Frontal cortex (tissue), 4 donors: Measurements from ENCODE around the gene ADISSP. TPM values are rescaled to one million over a fixed set of nuclear protein-coding genes. Genes with fewer than 3 reads are reported as not detected.

Experiments used
- DNase-seq, 2 donors: peaks; one replicate each; pipeline ENCODE4 v3.0.0; 2012; ENCODE audit warnings: low spot score in 2 of 2
- FAIRE-seq: peaks from 2 replicates; lab custom pipeline; 2012; peaks lifted over from hg19 to GRCh38; lab: Jason Lieb, UNC
- total RNA-seq: library from RNA; depleted of rRNA; stranded (reverse); fragments of >200 nt; gene quantifications from one replicate; pipeline ENCODE4 v1.2.3, GENCODE V29; 2014
- donor health status: control.
- donor health status: control.
- donor health status: control.

The ADISSP gene
- total RNA-seq, 1 donor from 2014 or later: 17.5 TPM

- FAIRE-seq (no peak), DNase-seq (no peak)
Measured at GRCh38 chr20:3759884-3760283, 7.7 kb downstream of the ADISSP start.

DNA sequence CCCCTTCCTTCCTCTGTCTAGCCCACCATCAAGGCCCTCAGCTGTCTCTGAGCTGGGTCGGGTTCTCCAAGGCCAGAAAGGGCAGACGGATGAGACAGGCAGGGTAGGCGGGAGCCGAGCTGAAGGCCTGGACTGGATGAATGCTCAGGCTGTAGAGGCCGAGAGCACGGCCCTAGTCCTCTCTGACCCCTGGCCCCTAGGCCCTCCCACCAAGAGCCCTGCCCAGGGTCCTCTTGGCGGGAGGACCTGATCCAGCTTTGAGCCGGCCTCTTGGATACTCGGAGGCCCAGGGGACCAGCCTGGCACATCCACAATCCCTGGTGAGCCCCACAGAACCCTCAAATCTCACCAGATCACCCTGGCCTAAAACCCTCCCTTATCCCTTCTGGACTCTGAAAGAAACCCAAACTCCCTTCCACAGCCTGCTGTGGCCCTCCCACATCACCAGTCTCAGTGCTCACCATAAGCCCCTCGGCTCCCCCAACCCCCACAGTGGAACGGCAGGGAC is 8.2 kb downstream of the ADISSP start:
- FAIRE-seq: no peak
- no peak for DNase-seq

- DNase-seq: no peak
- FAIRE-seq: no peak
Measured at GRCh38 chr20:3758566-3758965, 9.0 kb downstream of the ADISSP start.

- FAIRE-seq: no peak
- no peak for DNase-seq
Measured at GRCh38 chr20:3757268-3757667, 10.3 kb downstream of the ADISSP start.

DNA sequence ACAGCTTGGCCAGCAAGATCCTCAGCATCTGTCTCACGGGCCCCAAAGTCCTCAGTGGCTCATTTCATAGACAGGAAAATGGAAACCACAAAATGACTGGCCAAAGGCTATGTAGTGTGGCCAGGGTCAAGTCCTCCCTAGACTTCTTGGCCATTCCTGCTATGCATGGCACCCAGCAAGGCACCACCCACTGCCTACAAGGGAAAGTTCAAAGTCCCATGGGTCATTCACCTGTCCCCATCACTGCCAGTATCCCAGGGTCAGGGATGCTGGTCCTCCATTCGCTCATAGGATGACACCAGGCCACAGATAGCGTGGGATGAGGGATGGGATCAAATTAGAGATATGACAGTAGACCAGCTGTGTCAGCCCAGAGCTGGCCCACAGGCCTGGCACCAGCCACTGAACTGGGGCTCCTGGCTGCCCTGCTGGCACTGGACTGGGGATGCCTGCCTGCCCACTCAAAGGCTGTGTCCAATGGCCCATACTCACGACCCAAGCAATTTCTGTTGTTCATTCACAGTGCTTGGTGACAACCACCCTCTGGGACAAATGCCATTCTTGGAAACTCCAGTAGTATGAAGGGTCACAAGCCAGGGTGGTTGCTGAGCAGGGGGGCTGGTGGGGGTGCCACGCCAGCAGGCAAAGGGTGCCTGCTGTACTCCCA is 11.6 kb downstream of the ADISSP start:
- DNase-seq (no peak), FAIRE-seq (no peak)

GRCh38 chr20:3755269-3755668 is 12.3 kb downstream of the ADISSP start:
- DNase-seq: no peak
- FAIRE-seq: no peak

GRCh38 chr20:3754276-3754630 is 13.3 kb downstream of the ADISSP start:
- DNase-seq (no peak), FAIRE-seq (no peak)

- DNase-seq (no peak), FAIRE-seq (no peak)
Measured at GRCh38 chr20:3753501-3754275, 13.9 kb downstream of the ADISSP start.

DNA sequence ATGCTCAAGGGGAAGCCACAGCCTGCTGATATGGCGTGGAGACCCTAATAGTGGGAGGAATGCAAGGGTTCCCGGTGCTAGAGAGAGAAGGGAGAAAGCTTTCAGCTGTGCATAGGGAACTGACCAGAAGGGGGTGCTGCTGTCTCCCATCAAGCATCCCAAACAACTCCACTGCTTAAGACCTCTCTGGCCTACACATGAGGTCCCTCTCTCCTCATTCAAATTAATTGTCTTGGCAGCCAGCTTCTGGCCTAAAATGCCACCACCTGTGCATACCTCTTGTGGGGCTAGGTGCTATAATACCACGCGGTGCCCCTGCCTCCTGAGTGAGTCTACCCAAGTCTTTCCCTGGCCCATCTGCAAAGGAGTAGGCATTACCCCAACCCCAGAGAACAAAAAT is 14.5 kb downstream of the ADISSP start:
- no peak for FAIRE-seq
- DNase-seq: peak; percentile 80 to 82

GRCh38 chr20:3752386-3752759 is 15.2 kb downstream of the ADISSP start:
- no peak for DNase-seq
- FAIRE-seq: no peak

DNA sequence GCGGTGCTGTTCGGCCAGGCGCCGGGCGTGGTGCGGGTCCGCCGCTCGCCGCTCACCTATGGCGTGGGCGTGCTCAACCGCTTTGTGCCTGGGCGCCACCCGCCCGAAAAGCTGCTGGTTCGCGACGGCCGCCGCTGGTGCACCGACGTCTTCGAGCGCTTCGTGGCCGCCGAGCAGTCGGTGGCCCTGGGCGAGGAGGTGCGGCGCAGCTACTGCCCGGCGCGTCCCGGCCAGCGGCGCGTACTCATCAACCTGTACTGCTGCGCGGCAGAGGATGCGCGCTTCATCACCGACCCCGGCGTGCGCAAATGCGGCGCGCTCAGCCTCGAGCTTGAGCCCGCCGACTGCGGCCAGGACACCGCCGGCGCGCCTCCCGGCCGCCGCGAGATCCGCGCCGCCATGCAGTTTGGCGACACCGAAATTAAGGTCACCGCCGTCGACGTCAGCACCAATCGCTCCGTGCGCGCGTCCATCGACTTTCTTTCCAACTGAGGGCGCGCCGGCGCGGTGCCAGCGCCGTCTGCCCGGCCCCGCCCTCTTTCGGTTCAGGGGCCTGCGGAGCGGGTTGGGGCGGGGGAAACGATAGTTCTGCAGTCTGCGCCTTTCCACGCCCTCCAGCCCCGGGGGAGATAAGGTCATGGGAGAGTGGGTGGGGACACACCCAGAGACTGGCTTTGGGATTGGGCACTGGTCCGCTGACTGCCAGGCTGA is 15.7 kb downstream of the ADISSP start:
- DNase-seq: peak in 1 of 2 donors; percentile 53
- no peak for FAIRE-seq

GRCh38 chr20:3751305-3751674 is 16.3 kb downstream of the ADISSP start:
- no peak for DNase-seq
- FAIRE-seq: no peak

DNA sequence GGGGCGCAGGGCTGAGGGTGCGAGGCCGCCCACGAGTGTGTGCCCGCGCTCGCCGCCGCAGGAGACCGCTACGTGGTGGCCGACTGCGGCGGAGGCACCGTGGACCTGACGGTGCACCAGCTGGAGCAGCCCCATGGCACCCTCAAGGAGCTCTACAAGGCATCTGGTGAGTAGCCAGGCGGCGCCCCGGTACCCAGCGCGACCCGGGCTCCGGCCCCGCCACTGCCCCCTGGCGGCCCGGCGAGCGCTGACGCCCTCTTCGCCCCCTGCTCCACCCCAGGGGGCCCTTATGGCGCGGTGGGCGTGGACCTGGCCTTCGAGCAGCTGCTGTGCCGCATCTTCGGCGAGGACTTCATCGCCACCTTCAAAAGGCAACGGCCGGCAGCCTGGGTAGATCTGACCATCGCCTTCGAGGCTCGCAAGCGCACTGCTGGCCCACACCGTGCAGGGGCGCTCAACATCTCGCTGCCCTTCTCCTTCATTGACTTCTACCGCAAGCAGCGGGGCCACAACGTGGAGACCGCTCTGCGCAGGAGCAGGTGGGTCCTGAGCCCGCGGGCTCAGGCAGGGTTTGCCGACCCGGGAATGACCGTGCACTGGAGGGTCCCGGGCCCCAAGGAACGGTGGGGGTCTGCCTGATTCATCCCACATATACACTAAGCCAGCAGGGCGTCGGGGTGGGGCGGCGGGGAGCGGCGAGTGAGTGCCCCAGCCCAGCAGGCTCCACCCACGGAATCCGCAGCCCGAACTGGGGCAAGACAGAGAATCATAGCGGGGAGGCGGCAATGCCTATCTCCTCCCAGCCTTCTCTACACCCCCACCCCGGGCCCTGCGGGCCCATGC is 17.6 kb downstream of the ADISSP start:
- FAIRE-seq: no peak

DNA sequence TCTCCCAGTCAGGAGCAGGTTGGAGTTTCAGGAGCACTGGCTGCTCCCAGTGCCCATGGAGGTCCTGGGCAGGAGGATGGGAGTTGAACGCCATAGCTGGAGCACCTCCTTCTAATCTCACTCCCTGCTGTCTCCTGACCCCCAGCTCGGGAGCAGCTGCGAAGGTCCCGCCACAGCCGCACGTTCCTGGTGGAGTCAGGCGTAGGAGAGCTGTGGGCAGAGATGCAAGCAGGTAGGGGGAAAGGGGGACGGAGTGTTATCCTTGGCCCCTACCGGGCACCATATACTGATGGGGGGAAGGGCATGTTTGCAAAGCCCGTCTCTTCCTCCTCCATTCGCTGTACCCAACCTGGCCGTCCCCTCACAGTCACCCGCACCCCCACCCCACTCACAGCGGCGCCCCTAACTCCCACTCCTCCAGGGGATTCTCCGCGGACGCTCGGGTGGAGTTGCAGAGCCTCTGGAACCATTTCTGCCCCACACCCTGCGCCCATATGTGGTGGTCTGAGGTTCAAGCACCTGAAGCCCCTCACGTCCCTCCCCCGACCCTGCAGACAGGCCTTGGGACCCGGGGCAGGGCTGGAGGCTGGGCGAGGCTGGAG is 18.4 kb downstream of the ADISSP start:
- FAIRE-seq (no peak), DNase-seq (no peak)

More for the DNA sequence above, 17.6 kb downstream of the ADISSP start:
- peak; percentile 75 to 79 for DNase-seq

DNA sequence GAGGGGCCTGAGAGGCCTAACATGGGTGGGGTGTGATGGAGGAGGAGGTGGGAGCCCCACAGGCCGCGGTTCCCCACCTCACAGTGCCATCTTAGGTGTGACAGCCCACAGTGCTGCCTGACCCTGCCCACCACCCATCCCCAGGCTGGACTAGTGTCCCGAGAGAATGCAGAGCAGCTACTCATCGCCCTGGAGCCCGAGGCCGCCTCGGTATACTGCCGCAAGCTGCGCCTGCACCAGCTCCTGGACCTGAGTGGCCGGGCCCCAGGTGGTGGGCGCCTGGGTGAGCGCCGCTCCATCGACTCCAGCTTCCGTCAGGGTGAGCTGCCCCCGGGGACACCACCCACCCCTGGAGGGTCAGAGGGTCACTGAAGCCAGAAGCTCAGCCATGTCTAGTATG is 19.5 kb downstream of the ADISSP start:
- DNase-seq (no peak), FAIRE-seq (no peak)

DNA sequence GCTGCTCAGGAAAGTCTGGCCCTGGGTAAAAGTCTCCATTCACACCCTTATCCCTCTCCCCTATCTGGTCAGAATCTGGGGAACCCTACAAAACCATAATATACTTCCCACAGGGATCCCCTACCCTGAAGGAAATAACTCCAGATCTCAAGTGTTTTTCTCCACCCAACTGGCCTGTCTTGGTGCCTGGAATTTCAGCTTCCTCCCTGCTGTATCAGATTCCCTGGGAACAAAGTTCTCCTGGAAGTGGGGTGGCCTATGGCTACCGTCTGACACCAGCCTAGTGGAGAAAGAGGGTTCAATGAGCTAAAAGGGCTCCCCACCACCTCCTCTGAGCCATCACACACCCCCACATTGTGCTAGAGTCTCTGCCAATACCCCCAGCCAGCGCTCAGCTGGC is 20.1 kb downstream of the ADISSP start:
- FAIRE-seq (no peak), DNase-seq (no peak)

- FAIRE-seq: no peak
Measured at GRCh38 chr20:3745686-3746173, 21.8 kb downstream of the ADISSP start.

DNA sequence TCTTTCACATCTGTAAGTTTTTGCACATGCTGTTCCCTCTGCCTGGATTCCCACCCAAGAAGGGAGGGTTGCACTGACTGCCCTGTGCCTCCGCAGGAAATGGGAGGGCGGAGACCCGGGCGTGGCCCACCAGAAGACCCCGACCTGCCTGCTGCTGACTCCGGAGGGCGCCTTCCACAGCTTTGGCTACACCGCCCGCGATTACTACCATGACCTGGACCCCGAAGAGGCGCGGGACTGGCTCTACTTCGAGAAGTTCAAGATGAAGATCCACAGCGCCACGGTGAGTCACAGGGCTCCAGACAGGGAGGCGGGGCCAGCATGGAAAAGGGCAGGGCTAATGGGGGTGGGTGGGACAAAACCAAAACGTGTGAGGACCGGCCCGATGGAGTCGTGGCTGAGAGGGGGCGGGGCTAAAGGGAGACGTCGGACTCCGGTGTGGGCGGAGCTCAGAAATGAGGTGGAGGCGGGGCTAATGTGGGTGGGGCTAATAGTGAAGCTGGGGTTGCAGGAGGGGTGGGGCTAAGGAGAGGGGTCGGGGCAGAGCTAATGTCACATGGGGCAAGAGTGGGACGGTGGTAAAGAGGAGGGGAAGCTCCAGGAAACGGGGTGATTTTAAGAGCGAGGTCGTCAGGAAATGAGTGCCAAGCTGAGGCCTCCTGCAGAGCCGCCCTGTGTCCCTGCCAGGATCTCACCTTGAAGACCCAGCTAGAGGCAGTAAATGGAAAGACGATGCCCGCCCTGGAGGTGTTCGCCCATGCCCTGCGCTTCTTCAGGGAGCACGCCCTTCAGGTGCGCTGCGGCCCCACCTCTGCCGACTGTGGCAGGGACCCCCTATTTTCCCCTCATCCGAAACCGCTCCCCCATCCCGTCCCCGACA is 22.5 kb downstream of the ADISSP start:
- FAIRE-seq (no peak), DNase-seq (peak in 1 of 2 donors; percentile 79)

More at GRCh38 chr20:3745686-3746173, 21.8 kb downstream of the ADISSP start:
- no peak for DNase-seq
